ENCODE measurements around the gene SCN8A.
"Not testable (repeated sequence)": the region's sequence is repeated elsewhere in the genome, so short reads cannot be mapped to it uniquely, and the experiment has no call there.

Gene SCN8A

GRCh38 chr12:51774933-51775332, 183.9 kb downstream of the SCN8A start:
- DNase-seq = no peak

DNA sequence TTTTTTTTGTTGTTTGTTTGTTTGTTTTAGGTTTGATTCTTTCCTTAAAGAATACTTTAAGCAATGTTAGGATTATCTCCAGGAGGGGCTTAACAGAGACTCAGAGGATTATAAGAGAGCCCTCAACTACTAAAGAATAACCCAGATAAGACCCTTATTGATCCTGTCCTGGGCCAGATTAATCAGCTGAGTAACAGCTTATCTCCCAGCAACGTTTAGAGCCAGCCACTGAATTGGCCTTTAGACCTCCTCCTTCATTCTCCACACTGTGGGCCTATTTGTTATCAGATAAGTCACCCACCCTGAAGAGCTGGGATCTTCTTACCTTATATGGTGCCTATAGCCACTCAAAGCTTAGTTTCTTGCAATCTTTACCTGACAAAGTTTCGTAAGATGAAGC, 186.4 kb downstream of the SCN8A start:
- DNase-seq = no peak

DNA sequence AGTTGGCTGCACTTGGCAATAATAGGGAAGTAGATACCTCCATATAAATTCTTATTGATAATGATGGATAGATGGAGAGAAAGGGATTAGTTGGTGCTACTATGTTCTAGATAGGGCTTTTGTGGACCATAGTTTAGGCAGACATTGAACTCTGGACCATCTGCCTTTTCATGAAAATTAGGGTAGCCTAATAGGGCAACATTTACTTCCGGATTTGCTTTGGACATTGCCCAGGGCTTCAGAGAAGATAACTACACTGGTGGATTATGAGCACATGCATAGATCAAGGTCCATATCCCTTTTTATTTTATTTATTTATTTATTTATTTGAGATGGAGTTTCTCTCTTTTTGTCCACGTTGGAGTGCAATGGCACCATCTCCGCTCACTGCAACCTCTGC, 186.9 kb downstream of the SCN8A start:
- DNase-seq = no peak

- no peak for DNase-seq
These were observed 188.8 kb downstream of the SCN8A start for GRCh38 chr12:51779876-51780275.

DNA sequence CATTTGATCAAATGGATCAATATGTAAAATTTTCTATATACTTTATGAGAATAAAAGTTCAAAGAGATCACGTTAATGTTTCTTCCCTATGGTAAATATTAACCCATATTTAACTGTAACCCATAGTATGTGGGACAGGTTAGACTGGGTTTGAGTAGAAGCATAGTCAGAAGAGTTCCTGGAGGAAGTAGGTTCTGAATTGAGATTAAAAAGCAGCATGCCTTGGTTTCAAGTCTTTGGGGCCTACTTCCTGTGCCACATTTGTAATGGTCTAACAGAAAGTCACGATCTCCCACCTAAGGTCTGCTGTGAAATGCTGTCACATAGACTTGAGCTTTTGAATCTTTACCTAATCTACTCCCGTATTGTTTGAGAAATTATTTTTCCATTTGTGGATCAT, 193.7 kb downstream of the SCN8A start:
- DNase-seq = no peak

GRCh38 chr12:51785906-51786305, 194.9 kb downstream of the SCN8A start:
- no peak for DNase-seq

- no peak for DNase-seq
These were observed 197.8 kb downstream of the SCN8A start for GRCh38 chr12:51788876-51789275.

- DNase-seq = no peak
These were observed 201.4 kb downstream of the SCN8A start for GRCh38 chr12:51792417-51792816.

GRCh38 chr12:51793201-51793600, 202.2 kb downstream of the SCN8A start:
- DNase-seq = no peak

- no peak for DNase-seq
These were observed 206.3 kb downstream of the SCN8A start for GRCh38 chr12:51797301-51797700.

GRCh38 chr12:51798051-51798450, 207.0 kb downstream of the SCN8A start:
- DNase-seq = not testable (repeated sequence)

DNA sequence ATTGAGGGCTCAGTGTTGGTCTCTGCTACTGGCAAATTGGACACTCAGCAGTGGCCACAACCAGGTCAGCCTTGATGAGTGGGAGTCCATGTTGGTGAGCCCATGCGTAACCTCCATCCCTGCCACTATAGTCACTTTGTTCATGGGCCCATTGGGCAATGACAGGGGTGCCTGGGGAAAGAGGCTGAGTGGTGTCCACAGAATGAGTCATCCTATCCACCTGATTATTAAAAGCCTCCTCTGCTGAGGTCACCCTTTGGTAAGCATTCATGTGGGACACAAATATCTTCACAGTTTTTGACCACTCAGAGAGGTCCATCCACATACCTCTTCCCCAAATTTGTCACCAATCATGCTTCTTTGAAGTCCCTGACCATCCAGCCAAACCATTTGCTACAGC, 207.5 kb downstream of the SCN8A start:
- DNase-seq = no peak

DNA sequence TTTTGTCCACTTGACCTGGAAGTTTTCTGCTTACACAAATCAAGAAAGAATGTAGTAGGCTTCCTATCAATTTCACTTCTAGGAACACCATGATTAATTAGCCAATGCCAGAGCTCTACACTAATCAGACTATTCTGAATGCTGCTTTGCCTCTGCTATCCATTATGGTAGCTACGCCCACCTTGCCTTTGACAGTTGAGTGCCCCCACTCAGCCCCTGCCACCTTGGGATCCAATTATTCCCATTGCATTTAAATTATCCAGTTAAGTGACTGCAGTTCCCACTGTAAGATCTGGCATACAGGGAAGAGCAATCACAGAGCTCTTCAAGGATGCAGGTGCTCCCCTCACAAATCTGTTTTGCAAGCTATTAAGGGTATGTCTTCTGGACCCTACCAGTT, 210.0 kb downstream of the SCN8A start:
- no peak for DNase-seq

DNA sequence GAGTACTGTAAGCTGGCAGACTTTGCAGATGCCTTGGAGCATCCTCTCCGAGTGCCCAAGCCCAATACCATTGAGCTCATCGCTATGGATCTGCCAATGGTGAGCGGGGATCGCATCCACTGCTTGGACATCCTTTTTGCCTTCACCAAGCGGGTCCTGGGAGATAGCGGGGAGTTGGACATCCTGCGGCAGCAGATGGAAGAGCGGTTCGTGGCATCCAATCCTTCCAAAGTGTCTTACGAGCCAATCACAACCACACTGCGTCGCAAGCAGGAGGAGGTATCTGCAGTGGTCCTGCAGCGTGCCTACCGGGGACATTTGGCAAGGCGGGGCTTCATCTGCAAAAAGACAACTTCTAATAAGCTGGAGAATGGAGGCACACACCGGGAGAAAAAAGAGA, 215.9 kb downstream of the SCN8A start:
- DNase-seq = no peak

GRCh38 chr12:51809193-51809592, 218.2 kb downstream of the SCN8A start:
- no peak for DNase-seq

DNA sequence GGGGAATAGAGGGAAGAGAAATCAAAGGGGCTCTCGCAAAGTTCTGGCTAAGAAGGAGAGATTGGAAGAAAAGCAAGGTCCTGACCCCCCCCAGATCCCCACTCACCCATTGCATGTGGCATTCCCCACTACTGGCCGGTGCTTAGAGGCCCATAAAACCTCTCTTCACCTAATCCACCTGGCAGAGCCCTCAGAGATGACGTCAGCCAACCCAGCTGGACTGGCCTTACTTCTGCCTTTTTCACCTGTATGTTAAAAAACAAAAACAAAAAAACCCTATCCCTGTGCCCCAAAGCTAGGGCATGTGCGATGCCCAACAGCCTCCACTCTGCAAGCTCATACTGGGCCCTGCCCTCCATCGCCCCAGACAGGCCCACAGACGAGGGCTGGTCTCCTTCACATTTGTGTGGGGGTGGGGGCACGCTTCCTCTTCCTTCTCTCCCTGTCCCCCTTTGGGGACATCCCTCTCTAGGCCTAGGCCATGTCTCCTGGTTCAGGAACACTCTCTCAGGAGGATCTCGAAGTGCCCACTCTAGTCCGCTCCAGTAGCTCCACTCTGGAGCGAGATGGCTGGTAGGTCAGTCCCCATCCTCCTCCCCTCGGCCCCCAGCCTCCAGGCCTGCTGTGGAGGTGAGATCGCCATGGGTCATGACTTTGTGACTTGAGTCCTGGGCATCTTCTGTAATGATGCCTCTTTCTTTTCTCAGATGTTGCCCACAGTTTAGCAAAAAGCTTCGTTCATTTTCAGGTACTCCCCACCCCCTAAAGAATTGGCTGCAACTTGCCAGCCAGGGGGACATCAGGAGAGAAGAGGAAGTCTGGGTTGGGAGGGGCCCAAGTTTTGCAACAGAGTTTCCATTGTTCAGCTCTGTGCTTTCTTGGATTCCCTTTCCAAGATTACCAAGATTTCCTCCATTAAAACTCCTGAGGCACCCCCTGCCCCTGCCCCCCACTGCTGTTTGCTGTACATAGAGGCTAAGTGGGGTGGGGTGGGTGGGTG, 220.5 kb downstream of the SCN8A start:
- no peak for DNase-seq

GRCh38 chr12:51812871-51813270, 221.8 kb downstream of the SCN8A start:
- no peak for DNase-seq

- no peak for DNase-seq
These were observed 222.9 kb downstream of the SCN8A start for GRCh38 chr12:51813931-51814310.

- peak; percentile 80 for DNase-seq
These were observed 223.5 kb downstream of the SCN8A start for GRCh38 chr12:51814311-51815088.

DNA sequence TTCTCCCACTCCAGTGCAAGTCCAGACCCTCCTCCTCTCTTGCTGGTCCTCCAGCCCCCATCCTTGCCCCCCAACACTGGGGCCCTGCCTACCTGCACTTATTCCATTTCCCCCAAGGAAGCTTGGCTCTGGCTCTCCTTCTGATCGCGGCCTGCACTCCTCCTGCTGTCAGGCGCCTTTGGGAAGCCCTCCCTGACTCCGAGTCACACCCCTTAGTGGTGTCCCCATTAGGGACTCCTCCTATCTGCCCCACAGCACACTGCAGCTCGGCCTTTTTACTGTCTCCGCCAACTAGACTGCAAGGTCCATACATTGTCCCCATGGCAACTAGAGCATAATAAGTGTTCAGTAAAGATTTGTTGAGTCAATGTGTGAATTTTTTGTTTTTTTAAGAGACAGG, 224.5 kb downstream of the SCN8A start:
- no peak for DNase-seq

DNA sequence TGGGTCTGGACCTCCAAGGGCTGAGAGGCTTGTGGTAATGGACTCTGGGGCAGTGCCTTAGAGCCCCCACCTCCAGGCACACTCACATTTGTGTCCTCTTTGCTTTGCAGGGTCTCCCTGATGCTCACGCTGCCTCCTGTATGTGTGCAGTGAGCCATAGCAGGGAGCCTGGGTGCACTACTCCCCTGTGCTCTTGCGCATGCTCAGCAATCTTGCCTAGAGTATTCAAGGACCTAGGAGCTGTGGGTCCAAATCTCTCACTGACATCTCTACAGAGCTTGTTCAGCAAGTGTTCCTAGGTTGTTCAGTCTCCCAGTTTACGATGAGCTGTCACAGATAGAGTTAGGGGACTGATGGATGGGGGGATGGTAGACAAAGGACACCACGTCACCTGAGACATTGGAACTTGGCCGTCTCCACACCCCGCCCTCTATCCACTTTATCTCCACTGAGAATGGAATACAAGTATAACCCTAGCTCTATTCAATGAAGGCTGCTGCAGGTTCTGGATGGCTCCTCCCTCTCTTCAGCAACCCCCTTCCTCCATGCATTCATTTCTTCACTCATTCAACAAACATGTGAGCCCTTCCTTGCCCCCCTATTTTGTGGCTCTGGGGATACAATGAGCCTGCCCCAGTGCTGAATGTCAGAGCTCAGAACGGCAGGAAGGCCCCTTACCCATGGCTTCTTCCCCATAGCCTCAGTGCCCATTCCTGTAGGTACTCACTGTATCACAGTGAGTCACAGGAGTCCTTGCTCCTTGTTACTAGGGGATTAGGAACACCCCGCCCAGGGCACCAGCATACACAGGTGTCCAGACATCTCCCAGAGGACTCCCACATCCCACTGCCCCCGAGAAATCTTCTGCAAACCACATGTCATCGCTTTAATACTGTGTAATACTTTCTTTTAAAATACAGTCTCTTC, 226.3 kb downstream of the SCN8A start:
- DNase-seq = no peak

- DNase-seq = no peak
These were observed 227.1 kb downstream of the SCN8A start for GRCh38 chr12:51818086-51818485.
